Brain microvascular endothelial cell (primary cell): ENCODE measurements around the gene SEC22C.

Experiments
- DNase-seq: peaks from one replicate; pipeline ENCODE4 v3.0.0-alpha.2; 2020
- H3K27ac ChIP-seq: fragments of 250-450 bp; sonication (Bioruptor Pico); 2 replicates; pipeline ENCODE4 v1.5.1; 2020; ENCODE audit warnings: mild to moderate bottlenecking, moderate library complexity
- H3K27me3 ChIP-seq: fragments of 250-450 bp; sonication (Bioruptor Pico); replicated peaks from 2 replicates; pipeline ENCODE4 v1.5.1; 2020; ENCODE audit warnings: mild to moderate bottlenecking
- H3K36me3 ChIP-seq: fragments of 250-450 bp; sonication (Bioruptor Pico); replicated peaks from 2 replicates; pipeline ENCODE4 v1.5.1; 2020; ENCODE audit warnings: mild to moderate bottlenecking
- H3K4me3 ChIP-seq: 2 replicates; pipeline ENCODE4 v1.5.1; 2011; ENCODE audit warnings: low read depth, mild to moderate bottlenecking, control low read depth, low read length, moderate library complexity
- CTCF ChIP-seq: IDR thresholded peaks from 2 replicates; pipeline ENCODE4 v1.5.1; 2011; ENCODE audit warnings: low read depth, mild to moderate bottlenecking, moderate library complexity, low read length, control low read depth, inconsistent platforms; ENCODE audit errors: missing control alignments
- in situ Hi-C: cut with HindIII; loops from 2 replicates; pipeline ENCODE4 v1.10.0; 2017; ENCODE audit warnings: low sequenced_read_pairs, low pct_ligation_motif_present

SEC22C gene

GRCh38 chr3:42525736-42526345 lies 55.9 kb downstream of the SEC22C start:
- H3K27me3 ChIP-seq, result no peaks in the 10 kb centered on the region
- no peak for TF ChIP-seq CTCF
- no peak overlapping the region for H3K4me3 ChIP-seq
- in situ Hi-C loops, result no loop called here
- DNase-seq, result no peak
- H3K36me3 ChIP-seq, result no peaks in the 10 kb centered on the region
- H3K27ac ChIP-seq, result no peak overlapping the region

GRCh38 chr3:42525212-42525611 lies 56.6 kb downstream of the SEC22C start:
- in situ Hi-C loops, result no loop called here
- H3K36me3 ChIP-seq, result no peaks in the 10 kb centered on the region
- no peak overlapping the region for H3K27ac ChIP-seq
- no peak overlapping the region for H3K4me3 ChIP-seq
- no peaks in the 10 kb centered on the region for H3K27me3 ChIP-seq
- no peak for TF ChIP-seq CTCF
- no peak for DNase-seq

GRCh38 chr3:42524751-42525150 lies 57.0 kb downstream of the SEC22C start:
- no peaks in the 10 kb centered on the region for H3K27me3 ChIP-seq
- in situ Hi-C loops, result no loop called here
- H3K27ac ChIP-seq, result no peak overlapping the region
- DNase-seq, result no peak
- TF ChIP-seq CTCF, result no peak
- H3K36me3 ChIP-seq, result no peaks in the 10 kb centered on the region
- no peak overlapping the region for H3K4me3 ChIP-seq

GRCh38 chr3:42520906-42521305 lies 60.9 kb downstream of the SEC22C start:
- no peak overlapping the region for H3K4me3 ChIP-seq
- H3K27ac ChIP-seq, result no peak overlapping the region
- no peaks in the 10 kb centered on the region for H3K27me3 ChIP-seq
- no peak for TF ChIP-seq CTCF
- H3K36me3 ChIP-seq, result no peaks in the 10 kb centered on the region
- no peak for DNase-seq
- in situ Hi-C loops, result no loop called here

- H3K27me3 ChIP-seq, result no peaks in the 10 kb centered on the region
- in situ Hi-C loops, result no loop called here
- no peak for TF ChIP-seq CTCF
- no peak overlapping the region for H3K4me3 ChIP-seq
- no peak overlapping the region for H3K27ac ChIP-seq
- H3K36me3 ChIP-seq, result no peaks in the 10 kb centered on the region
- DNase-seq, result no peak
Measured at GRCh38 chr3:42520336-42520735, 61.4 kb downstream of the SEC22C start.

GRCh38 chr3:42519568-42519962 lies 62.2 kb downstream of the SEC22C start:
- no peak for TF ChIP-seq CTCF
- H3K27ac ChIP-seq, result no peak overlapping the region

More at GRCh38 chr3:42519568-42519962, 62.2 kb downstream of the SEC22C start:
- no peaks in the 10 kb centered on the region for H3K36me3 ChIP-seq
- no peaks in the 10 kb centered on the region for H3K27me3 ChIP-seq
- DNase-seq, result no peak
- in situ Hi-C loops, result no loop called here
- no peak overlapping the region for H3K4me3 ChIP-seq
